Measurements from ENCODE around the gene PLXNC1.

- no peak for TF ChIP-seq CTCF (IDR thresholded peaks at IDR 0.05; ENCODE audit: low read length)
- TF ChIP-seq EZH2 (IDR thresholded peaks at IDR 0.05; ENCODE audit: borderline replicate concordance, low read length) = no peak
Observed at GRCh38 chr12:94285943-94286582, 137.7 kb downstream of the PLXNC1 start.

Measured in OCI-LY1 (cell line).